ENCODE data around the gene SYNCRIP. TPM values are rescaled to one million over a fixed set of nuclear protein-coding genes. Genes with fewer than 3 reads are reported as not detected.
"Not testable (repeated sequence)": the region's sequence is repeated elsewhere in the genome, so short reads cannot be mapped to it uniquely, and the experiment has no call there.

Gene SYNCRIP
- total RNA-seq = 76.5 and 91.3 TPM in 2 replicates
- 66.1 TPM for polyA plus RNA-seq (2012)

GRCh38 chr6:85642774-85643536 is at the start of gene SYNCRIP:
SYNCRIP (minus strand) TSS chr6:85642886; CDS start chr6:85641439, 1,447 bp downstream.
- DNase-seq (ENCODE audit: low read depth) = peak; percentile 99

DNA sequence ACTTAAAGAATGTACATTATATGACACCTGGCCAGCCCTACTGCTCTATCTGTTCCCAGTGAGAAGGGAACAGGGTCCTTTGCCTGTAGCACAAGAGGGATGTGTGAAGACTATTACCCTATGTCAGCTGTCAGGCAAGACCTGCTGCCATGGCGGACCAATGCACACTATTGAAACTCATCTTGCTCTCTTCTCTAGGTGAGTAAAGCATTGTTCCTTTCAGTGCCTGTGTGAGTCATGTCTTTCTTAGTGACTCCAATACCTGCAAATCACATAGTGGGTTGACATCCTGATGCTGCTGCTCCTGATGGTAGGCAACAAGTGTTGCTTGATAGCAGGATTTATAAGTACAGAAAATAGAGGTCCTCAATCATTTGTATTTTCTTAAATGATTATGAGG is 48.8 kb upstream of the SYNCRIP start:
- no peak for DNase-seq (ENCODE audit: low read depth)

DNA sequence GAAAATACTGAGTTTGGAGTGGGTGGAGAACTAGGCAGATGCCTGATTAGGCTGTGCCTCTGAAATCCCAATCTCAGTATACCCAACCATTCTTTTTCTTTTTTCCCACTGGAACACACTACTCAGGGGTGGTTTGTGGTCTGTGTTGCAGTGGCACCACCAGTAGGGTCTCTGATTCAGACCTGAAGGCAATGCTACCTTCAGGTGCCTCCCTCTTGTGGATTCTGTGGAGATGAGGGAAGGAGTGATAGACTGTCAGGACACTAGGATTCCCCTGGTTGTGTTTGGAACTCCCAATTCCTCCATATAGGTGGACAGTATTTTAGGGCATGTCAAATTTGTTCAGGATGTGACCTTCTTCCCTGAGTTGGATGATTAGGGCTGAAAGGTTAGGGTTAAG is 47.4 kb upstream of the SYNCRIP start:
- DNase-seq (ENCODE audit: low read depth) = no peak

DNA sequence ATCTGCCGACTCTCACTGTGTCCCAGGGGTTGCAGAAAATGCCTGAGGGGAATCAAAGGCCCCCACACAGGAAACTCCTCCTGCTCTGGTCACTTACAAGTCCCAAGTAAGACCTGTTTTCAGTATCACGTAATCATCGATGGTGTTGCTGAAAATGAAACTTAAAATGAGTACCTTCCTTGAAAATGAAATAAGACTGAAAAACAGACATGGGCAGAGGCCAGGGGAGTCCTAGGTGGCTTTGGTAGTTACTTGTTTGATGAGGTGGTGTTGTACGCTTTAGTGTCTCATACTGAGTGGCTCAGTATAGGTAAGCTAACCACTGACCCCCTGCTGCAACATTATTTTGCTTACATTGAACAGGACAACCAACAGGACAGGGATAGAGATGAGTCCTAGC is 43.0 kb upstream of the SYNCRIP start:
- no peak for DNase-seq (ENCODE audit: low read depth)

DNA sequence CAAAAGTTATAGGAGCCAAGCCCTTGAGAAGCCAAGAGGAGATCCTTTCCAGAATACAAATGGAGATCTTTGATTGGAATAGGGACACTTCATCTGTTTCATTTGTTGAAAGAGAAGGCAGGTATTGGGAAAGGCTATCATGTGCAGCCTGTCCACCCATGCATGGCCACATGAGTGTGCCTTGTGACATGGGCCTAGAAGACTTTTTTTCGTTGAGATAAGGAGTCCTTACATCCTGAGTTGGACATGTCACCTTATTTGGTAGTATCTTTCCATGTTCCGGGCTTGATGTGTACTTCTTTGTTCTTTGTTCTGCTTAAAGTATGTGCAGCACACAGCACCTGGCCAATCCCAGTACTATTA is 42.1 kb upstream of the SYNCRIP start:
- DNase-seq (ENCODE audit: low read depth) = no peak

DNA sequence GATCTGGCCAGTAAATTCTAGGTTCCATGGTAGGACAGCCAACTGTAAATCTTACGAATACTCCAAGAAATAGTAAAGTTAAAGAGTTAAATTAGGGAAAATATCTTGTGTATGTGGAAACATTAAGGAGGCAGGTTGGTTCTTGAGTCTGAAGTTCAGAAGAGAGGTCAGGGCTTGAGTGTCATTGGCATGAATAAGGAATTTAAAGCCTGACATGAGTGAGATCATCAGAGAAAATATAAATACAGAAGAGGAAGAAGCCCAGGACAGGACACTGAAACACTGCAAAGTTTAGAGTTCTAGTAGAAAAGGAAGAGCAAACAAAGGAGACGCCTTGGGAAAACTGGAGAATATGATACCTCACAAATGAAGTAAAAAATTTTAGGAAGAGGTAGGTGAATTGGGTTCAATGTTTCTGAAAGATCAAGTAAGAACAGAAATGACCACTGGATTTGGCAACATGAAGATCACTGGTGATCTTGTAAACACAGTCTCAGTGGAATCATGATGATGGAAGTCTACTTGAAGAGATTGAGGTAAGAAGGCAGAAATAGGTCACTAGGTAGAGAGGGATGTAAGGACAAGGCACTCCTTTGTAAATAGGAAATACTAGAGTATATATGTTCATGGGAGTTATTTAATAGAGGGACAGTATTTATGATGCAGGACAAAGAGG is 41.6 kb upstream of the SYNCRIP start:
- no peak for DNase-seq (ENCODE audit: low read depth)

GRCh38 chr6:85681899-85682298 is 39.2 kb upstream of the SYNCRIP start:
- not testable (repeated sequence) for DNase-seq (ENCODE audit: low read depth)

GRCh38 chr6:85680388-85680787 is 37.7 kb upstream of the SYNCRIP start:
- no peak for DNase-seq (ENCODE audit: low read depth)

GRCh38 chr6:85679445-85680123 is 36.9 kb upstream of the SYNCRIP start:
- DNase-seq (ENCODE audit: low read depth) = no peak

DNA sequence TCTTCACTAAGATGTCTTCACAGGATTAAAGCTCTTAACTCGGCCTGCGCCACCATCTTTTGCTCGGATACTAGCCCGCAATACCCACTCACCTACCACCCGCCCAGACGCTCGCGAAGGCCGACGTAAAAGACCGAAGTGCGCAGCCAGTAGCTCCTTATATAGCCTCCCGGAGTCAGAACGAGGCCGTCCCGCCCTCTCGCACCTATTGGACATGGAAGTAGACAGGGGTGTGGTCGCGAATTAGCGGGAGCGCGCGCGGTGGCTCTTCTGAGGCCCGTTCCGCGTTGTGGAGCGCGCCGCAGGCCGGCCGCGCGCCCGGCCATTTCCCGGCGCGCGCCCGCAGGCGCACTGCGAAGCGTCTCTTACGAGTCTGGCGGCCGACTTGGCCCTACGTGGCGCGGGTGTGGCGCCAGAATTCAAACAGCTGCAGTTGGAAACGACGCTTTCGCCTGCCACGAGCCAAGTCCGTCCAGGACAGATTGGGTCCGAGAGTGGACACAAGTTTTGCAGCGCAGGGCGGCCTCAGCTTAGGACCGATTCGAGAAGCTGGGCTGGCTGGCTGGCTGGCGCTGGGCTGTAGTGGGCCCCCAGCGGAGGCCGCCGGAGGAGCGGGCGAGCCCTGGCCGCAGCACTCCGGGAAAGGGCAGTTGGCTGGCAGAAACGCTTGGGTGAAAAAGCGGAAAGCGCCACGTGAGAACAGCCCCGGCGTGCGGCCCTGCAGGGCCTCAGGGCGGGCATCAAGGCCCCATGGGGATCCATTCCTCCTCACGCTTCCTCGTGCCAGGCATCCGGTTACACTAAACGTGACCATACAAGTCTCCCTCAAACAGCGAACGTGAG is 36.1 kb upstream of the SYNCRIP start:
- peak; percentile 99 for DNase-seq (ENCODE audit: low read depth)

GRCh38 chr6:85678026-85678601 is 35.4 kb upstream of the SYNCRIP start:
- no peak for DNase-seq (ENCODE audit: low read depth)

- DNase-seq (ENCODE audit: low read depth) = peak; percentile 46
Measured at GRCh38 chr6:85677234-85677956, 34.7 kb upstream of the SYNCRIP start.

DNA sequence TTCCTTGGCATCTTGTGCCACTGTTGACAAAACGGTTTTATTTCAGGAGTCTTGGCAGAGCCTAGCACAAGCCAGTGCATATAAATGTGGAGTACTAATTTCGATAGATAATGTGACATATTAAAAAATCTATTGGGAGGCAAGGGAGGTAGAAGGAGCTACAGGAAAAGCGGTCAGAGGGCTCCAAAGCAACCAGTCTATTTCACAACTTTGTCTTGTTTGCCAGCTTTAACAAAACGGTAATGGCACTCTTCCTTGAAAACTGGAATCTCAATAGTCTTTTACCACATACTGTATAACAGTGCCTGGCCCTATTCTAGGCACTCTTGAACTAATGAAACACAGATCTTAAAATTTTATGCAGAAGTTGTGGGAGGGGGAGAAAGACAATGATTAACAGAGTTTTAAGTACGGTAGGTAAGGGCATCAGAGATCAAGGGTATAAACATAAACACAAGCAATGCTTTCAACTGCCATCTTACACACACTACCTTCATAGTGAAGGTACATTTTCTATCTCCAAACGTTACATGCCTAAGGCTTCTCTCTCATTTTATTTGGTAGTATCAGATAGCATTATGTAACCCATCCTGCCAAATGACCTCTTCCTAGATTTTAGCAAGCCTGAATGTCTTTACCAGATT is 33.5 kb upstream of the SYNCRIP start:
- peak; percentile 11 for DNase-seq (ENCODE audit: low read depth)

GRCh38 chr6:85675030-85675819 is 32.5 kb upstream of the SYNCRIP start:
- DNase-seq (ENCODE audit: low read depth) = peak; percentile 94

DNA sequence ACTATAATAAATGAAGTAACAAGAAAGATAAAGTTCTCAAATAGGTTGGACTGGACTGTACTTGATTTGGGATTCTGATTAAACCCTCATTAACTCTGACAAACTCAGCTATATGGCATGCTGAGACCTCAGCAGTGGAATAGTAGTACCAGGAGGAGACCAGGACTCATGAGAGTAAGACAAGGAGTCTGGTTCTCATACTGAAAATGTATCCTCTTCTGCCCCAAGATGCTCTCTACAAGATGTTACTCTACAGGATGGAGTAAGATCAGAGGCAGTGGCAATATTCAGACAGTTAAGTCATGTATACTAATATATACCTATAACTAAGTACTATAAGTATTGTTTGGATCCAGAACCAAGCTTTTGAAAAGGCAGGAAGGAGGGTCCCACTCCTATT is 31.9 kb upstream of the SYNCRIP start:
- no peak for DNase-seq (ENCODE audit: low read depth)

- DNase-seq (ENCODE audit: low read depth) = no peak
Measured at GRCh38 chr6:85673198-85674139, 30.8 kb upstream of the SYNCRIP start.

DNA sequence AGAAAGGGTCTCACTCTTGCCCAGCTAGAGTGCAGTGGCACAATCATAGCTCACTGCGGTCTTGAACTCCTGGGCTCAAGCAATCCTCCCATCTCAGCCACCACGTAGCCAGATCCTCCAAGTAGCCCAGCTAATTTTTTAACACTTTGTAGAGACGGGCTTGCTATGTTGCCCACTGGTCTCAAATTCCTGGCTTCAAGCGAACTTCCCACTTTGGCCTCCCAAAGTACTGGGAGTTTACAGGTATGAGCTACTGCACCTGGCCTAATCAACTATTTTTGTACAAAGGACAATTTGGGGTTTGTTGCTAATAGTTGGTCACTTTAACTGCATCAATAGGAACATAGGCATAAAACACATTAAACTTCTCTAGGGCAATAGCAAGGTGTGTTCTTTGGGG is 29.9 kb upstream of the SYNCRIP start:
- DNase-seq (ENCODE audit: low read depth) = no peak

- peak; percentile 42 for DNase-seq (ENCODE audit: low read depth)
Measured at GRCh38 chr6:85672050-85672449, 29.4 kb upstream of the SYNCRIP start.
